Right lobe of liver (tissue), 6 donors: ENCODE measurements around the gene MYO10. TPM values are rescaled to one million over a fixed set of nuclear protein-coding genes. Genes with fewer than 3 reads are reported as not detected.

ENCODE experiments used
- ATAC-seq, 4 donors: fragments of 200-7000 bp; cut with Tn5 transposase; one replicate each; pipeline ENCODE4 v1.9.1; 2020; ENCODE audit warnings: mild to moderate bottlenecking in 4 of 4, moderate library complexity in 4 of 4
- DNase-seq, 3 donors: peaks; one replicate each; pipeline ENCODE4 v3.0.0-alpha.2; 2020
- H3K27ac ChIP-seq, 3 donors: fragments of 200-600 bp; one replicate each; pipeline ENCODE4 v1.8.0; 2022
- H3K27me3 ChIP-seq, 2 donors: fragments of 200-600 bp; one replicate each; pipeline ENCODE4 v1.8.0; 2022
- H3K36me3 ChIP-seq, 4 donors: fragments of 200-600 bp; sonication (generic) in 1 of 4; one replicate each; pipeline versions ENCODE4 v1.5.1 to v1.8.0; 2017 to 2022; ENCODE audit warnings: control low read depth in 1 of 4
- H3K4me1 ChIP-seq, 4 donors: fragments of 200-600 bp; sonication (generic) in 1 of 4; one replicate each; pipeline versions ENCODE4 v1.5.1 to v1.8.0; 2017 to 2022; ENCODE audit warnings: control low read depth in 1 of 4
- H3K4me3 ChIP-seq, 3 donors: fragments of 200-600 bp; one replicate each; pipeline ENCODE4 v1.8.0; 2022
- H3K9me3 ChIP-seq, 4 donors: fragments of 200-600 bp; sonication (generic) in 1 of 4; one replicate each; pipeline versions ENCODE4 v1.5.1 to v1.8.0; 2017 to 2022; ENCODE audit warnings: control low read depth in 1 of 4
- POLR2A ChIP-seq: fragments of 450-650 bp; IDR thresholded peaks from one replicate; pipeline ENCODE4 v1.6.1; 2017; ENCODE audit warnings: antibody characterized with exemption, mild to moderate bottlenecking
- WGBS: methylation state at CpG from one replicate; pipeline ENCODE4 v1.1.6; 2018; ENCODE audit warnings: low coverage, low lambda C conversion rate; ENCODE audit not compliant: insufficient coverage; ENCODE audit errors: missing lambda C conversion rate; 5-methylcytosine and 5-hydroxymethylcytosine counted together
- intact Hi-C, 2 donors: fragments of 100-400 bp; cut with DNase I; formaldehyde crosslinking; loops; one replicate each; pipeline versions ENCODE4 v1.11.2 to v1.14.1; 2022
- total RNA-seq, 6 experiments: library from RNA; depleted of rRNA in 2 of 6; stranded (reverse); fragments of >200 nt in 2 of 6; fragmentation: NEBNext Ultra II Directional in 3 of 6; extraction: Animal tissue kit (Norgen Biotek cat#: 25700) in 3 of 6; gene quantifications; one replicate each; pipeline versions ENCODE4 v1.1.0 to v1.2.4, GENCODE V29; 2016 to 2023
- TF ChIP-seq, protein P1 (sequence below), 4 donors: fragments of 200-600 bp in 3 of 4; fragments of 450-650 bp in 1 of 4; IDR thresholded peaks; one replicate each; pipeline versions ENCODE4 v1.5.1 to v1.8.0; 2016 to 2022; ENCODE audit warnings: antibody characterized with exemption in 4 of 4, mild to moderate bottlenecking in 2 of 4
- donor health status: DM: no; HTN: yes; CAD: no.
- donor health status: DM: no; HTN: no; CAD: no.
- donor health status: DM: no; HTN: no; CAD: no.
- donor health status: DM: no; HTN: yes; CAD: no.
- donor health status: DM: no; HTN: yes; CAD: no.

Gene MYO10
- total RNA-seq, 6 experiments from 2014 or later = 3.9 to 13.1 (median 6.9) TPM

DNA sequence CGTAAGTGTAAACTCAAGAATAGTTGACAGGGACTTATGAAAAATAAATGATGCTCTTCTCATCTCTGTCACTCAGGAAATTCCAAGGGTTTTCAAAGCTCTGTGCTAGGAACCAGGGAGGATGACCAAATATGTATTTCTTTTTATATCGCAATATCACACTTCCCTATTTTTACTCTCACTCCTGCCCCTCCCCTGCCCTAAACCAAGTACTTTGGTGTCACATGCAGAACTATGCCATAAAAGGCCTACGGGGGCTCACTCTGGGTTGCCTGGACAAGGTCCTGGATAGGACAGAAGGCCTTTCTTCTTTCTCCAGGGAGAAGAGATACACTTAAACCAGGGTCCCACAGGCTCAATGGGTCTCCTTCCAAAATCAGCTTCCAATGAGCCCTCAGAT is 311.0 kb downstream of the MYO10 start:
- no peaks in the 10 kb centered on the region for H3K9me3 ChIP-seq
- no peak overlapping the region for H3K27ac ChIP-seq
- intact Hi-C loops = no loop called here
- no peaks in the 10 kb centered on the region for H3K36me3 ChIP-seq
- ATAC-seq (peak in 1 of 4 donors; percentile 32), DNase-seq (no peak)
- no peaks in the 10 kb centered on the region for H3K27me3 ChIP-seq
- TF ChIP-seq, protein P1, sequence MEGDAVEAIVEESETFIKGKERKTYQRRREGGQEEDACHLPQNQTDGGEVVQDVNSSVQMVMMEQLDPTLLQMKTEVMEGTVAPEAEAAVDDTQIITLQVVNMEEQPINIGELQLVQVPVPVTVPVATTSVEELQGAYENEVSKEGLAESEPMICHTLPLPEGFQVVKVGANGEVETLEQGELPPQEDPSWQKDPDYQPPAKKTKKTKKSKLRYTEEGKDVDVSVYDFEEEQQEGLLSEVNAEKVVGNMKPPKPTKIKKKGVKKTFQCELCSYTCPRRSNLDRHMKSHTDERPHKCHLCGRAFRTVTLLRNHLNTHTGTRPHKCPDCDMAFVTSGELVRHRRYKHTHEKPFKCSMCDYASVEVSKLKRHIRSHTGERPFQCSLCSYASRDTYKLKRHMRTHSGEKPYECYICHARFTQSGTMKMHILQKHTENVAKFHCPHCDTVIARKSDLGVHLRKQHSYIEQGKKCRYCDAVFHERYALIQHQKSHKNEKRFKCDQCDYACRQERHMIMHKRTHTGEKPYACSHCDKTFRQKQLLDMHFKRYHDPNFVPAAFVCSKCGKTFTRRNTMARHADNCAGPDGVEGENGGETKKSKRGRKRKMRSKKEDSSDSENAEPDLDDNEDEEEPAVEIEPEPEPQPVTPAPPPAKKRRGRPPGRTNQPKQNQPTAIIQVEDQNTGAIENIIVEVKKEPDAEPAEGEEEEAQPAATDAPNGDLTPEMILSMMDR (IDR thresholded peaks at IDR 0.05) = no peak
- no peak for TF ChIP-seq POLR2A
- no peaks in the 10 kb centered on the region for H3K4me1 ChIP-seq
- no peak overlapping the region for H3K4me3 ChIP-seq
- WGBS = 50% methylated on average over 3 of the region's 3 CpGs

DNA sequence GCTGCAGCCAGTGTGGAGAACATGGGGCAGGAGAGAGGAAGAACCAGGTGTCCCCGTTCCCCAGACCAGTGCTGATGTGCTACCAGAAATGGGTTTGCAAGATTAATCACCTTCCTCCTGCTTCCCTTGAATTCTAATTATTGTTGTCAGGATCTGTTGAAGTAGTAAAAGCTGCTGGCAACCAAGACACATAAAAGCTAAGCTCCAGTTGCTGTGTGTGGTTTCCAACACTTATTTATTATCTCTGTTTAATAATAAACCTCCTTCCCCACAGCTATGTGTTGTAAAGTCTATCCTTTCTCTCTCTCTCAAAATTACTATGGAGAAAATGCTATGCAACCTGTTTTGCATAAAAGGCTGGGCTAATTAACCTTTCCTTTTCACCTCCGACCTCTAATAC is 317.0 kb downstream of the MYO10 start:
- 82% methylated on average over 2 of the region's 2 CpGs for whole genome bisulfite sequencing
- Histone ChIP-seq H3K4me1 (peaks cover 0 to 4% (median 0%) of the 10 kb centered on the region in 4 donors), H3K27ac (no peak overlapping the region), H3K4me3 (no peak overlapping the region), H3K27me3 (no peaks in the 10 kb centered on the region), H3K36me3 (no peaks in the 10 kb centered on the region), H3K9me3 (no peaks in the 10 kb centered on the region)
- no peak for DNase-seq
- TF ChIP-seq POLR2A = no peak
- TF ChIP-seq, protein P1 (IDR thresholded peaks at IDR 0.05) = no peak
- intact Hi-C loops = no loop called here
- no peak for ATAC-seq

DNA sequence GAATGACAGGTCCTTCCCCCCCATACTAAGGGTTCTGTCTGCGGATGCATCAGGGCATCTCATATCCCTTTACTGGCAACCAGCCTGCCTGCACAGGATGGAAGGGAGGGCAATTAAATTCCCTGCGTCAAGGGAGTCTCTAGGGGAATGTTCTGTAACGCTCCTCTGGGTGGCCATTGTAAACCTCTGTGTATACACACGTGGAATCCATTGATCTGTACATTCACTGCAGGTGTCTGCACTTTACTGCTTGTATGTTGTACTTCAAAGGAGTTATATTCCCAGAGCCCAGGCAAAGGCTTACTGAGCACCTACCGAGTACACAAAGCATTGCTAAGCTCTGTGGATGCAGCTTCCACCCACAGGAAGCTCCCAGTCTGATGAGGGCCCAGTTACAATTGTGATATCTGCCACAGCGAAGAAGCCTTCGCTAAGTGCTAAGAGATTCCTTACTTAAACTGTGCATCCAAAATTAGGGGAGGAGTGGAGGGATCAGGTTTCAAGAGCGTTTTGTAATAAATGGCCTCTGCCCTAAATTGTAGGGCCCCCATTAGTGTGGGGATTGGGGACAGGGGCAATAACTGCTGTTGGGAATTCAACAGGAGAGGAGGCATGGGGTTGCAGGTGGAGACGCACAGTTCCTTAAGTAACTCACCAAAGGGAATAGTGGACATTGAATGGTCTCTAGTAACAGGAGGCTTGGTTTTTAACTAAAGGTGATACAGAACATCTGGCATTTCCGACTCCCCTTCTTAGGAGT is 317.8 kb downstream of the MYO10 start:
- 88% methylated on average over 5 of the region's 10 CpGs for WGBS
- Histone ChIP-seq H3K27me3 (no peaks in the 10 kb centered on the region), H3K27ac (no peak overlapping the region), H3K9me3 (no peaks in the 10 kb centered on the region), H3K4me3 (no peak overlapping the region), H3K36me3 (no peaks in the 10 kb centered on the region), H3K4me1 (peaks cover 0 to 4% (median 0%) of the 10 kb centered on the region in 4 donors)
- no peak for DNase-seq
- no peak for TF ChIP-seq POLR2A
- TF ChIP-seq, protein P1 (IDR thresholded peaks at IDR 0.05) = no peak
- intact Hi-C loops = no loop called here
- no peak for ATAC-seq

DNA sequence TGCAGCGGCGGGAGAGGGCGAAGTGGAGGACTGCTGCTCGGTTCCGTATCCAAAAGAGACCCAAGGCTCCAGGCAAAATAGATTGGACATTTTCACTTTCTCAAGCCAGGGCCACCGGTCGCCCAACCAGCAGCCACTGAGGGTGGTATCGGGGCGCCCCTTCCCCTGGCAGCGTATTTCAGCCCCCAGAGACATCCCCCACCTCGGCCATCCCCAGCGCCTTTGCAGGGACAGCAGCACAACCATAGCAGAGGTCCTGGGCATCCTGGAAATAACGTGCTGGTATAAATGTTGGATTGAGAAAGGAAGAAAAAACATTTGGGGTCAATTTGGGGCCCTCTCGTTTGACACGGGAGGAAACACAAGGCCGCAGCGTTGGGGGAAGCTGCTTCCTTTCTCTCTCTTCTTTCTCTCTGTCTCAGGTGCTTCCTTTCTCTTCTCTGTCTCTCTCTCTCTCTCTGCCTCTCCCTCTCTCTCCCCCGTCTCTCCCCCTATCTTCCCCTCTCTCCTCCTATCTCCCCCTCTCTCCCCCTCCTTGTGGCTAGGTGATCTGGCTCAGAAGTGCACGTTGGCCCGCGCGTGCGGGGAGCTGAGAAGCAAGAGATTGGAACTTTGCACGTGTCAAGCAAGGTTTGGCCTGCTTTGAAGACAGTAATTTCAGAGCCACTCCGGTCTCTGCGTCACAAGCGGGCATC is 318.7 kb downstream of the MYO10 start:
- H3K36me3 ChIP-seq = no peaks in the 10 kb centered on the region
- intact Hi-C loops = no loop called here
- H3K27ac ChIP-seq = peak overlapping the region in 1 of 3 donors; percentile 9
- DNase-seq = no peak
- WGBS = 46% methylated on average over 20 of the region's 27 CpGs
- H3K4me3 ChIP-seq = peak overlapping the region; percentile 69 to 78 (median 70)
- H3K4me1 ChIP-seq = peaks cover 0 to 4% (median 0%) of the 10 kb centered on the region in 4 donors
- H3K27me3 ChIP-seq = no peaks in the 10 kb centered on the region
- no peak for TF ChIP-seq POLR2A
- TF ChIP-seq, protein P1 (IDR thresholded peaks at IDR 0.05) = no peak
- ATAC-seq = no peak
- H3K9me3 ChIP-seq = no peaks in the 10 kb centered on the region
